NB4 (cell line): ENCODE data around the gene FMN2.

Experiments
- DNase-seq: peaks from one replicate; pipeline ENCODE4 v3.0.0; 2010; ENCODE audit warnings: low read depth
- H3K4me3 ChIP-seq: one replicate; pipeline ENCODE4 v1.5.1; 2011; ENCODE audit warnings: mild to moderate bottlenecking, low read depth, low read length, moderate library complexity
- CTCF ChIP-seq: IDR thresholded peaks from one replicate; pipeline ENCODE4 v1.5.1; 2012; ENCODE audit warnings: low read depth, low read length
- MAX ChIP-seq: IDR thresholded peaks from 2 replicates; pipeline ENCODE4 v1.6.1; 2011; ENCODE audit warnings: low read depth, low read length
- MYC ChIP-seq: IDR thresholded peaks from 2 replicates; pipeline ENCODE4 v1.6.1; 2011; ENCODE audit warnings: low read depth, low read length
- POLR2A ChIP-seq: IDR thresholded peaks from 2 replicates; pipeline ENCODE4 v1.6.1; 2011; ENCODE audit warnings: mild to moderate bottlenecking; ENCODE audit not compliant: insufficient read length; ENCODE audit errors: extremely low read depth

Gene FMN2

GRCh38 chr1:240056350-240056749 lies 35.3 kb upstream of the FMN2 start:
- TF ChIP-seq CTCF (no peak), MAX (no peak), POLR2A (no peak), MYC (no peak)
- no peak for DNase-seq
- no peak overlapping the region for H3K4me3 ChIP-seq

GRCh38 chr1:240058049-240058448 lies 33.6 kb upstream of the FMN2 start:
- DNase-seq = no peak
- TF ChIP-seq MYC (no peak), CTCF (no peak)
- H3K4me3 ChIP-seq = no peak overlapping the region

GRCh38 chr1:240068961-240069360 lies 22.7 kb upstream of the FMN2 start:
- no peak overlapping the region for H3K4me3 ChIP-seq
- TF ChIP-seq MAX (no peak), CTCF (no peak), POLR2A (no peak), MYC (no peak)
- DNase-seq = no peak

- H3K4me3 ChIP-seq = no peak overlapping the region
- TF ChIP-seq CTCF (no peak), MAX (no peak)
- no peak for DNase-seq
Measured at GRCh38 chr1:240070188-240070587, 21.5 kb upstream of the FMN2 start.

GRCh38 chr1:240073097-240073496 lies 18.6 kb upstream of the FMN2 start:
- H3K4me3 ChIP-seq = no peak overlapping the region
- no peak for DNase-seq
- no peak for TF ChIP-seq CTCF
- no peak for TF ChIP-seq MAX
- TF ChIP-seq POLR2A = no peak
- no peak for TF ChIP-seq MYC

GRCh38 chr1:240074422-240074821 lies 17.3 kb upstream of the FMN2 start:
- TF ChIP-seq MYC (no peak), CTCF (no peak), POLR2A (no peak), MAX (no peak)
- H3K4me3 ChIP-seq = no peak overlapping the region
- no peak for DNase-seq
